ENCODE measurements around the gene CYP3A4.
"Not testable (repeated sequence)": the region's sequence is repeated elsewhere in the genome, so short reads cannot be mapped to it uniquely, and the experiment has no call there.

The CYP3A4 gene

GRCh38 chr7:99792967-99793366 lies 9.0 kb upstream of the CYP3A4 start:
- DNase-seq (ENCODE audit: low spot score), result no peak

- DNase-seq (ENCODE audit: low spot score), result no peak
Observed at GRCh38 chr7:99791667-99792369, 7.8 kb upstream of the CYP3A4 start.

- no peak for DNase-seq (ENCODE audit: low spot score)
Observed at GRCh38 chr7:99791021-99791420, 7.0 kb upstream of the CYP3A4 start.

- DNase-seq (ENCODE audit: low spot score), result no peak
Observed at GRCh38 chr7:99790407-99790806, 6.4 kb upstream of the CYP3A4 start.

- DNase-seq (ENCODE audit: low spot score), result no peak
Observed at GRCh38 chr7:99789441-99790070, 5.6 kb upstream of the CYP3A4 start.

- no peak for DNase-seq (ENCODE audit: low spot score)
Observed at GRCh38 chr7:99788554-99788953, 4.6 kb upstream of the CYP3A4 start.

- no peak for DNase-seq (ENCODE audit: low spot score)
Observed at GRCh38 chr7:99786726-99787335, 2.8 kb upstream of the CYP3A4 start.

- not testable (repeated sequence) for DNase-seq (ENCODE audit: low spot score)
Observed at GRCh38 chr7:99785654-99786053, 1.7 kb upstream of the CYP3A4 start.

GRCh38 chr7:99782012-99782953 lies 1.7 kb downstream of the CYP3A4 start:
- DNase-seq (ENCODE audit: low spot score), result no peak

GRCh38 chr7:99780588-99780987 lies 3.4 kb downstream of the CYP3A4 start:
- no peak for DNase-seq (ENCODE audit: low spot score)

- DNase-seq (ENCODE audit: low spot score), result no peak
Observed at GRCh38 chr7:99779949-99780348, 4.0 kb downstream of the CYP3A4 start.

GRCh38 chr7:99778880-99779279 lies 5.1 kb downstream of the CYP3A4 start:
- DNase-seq (ENCODE audit: low spot score), result no peak

GRCh38 chr7:99773395-99773794 lies 10.6 kb downstream of the CYP3A4 start:
- not testable (repeated sequence) for DNase-seq (ENCODE audit: low spot score)

- DNase-seq (ENCODE audit: low spot score), result no peak
Observed at GRCh38 chr7:99772565-99772964, 11.4 kb downstream of the CYP3A4 start.

- DNase-seq (ENCODE audit: low spot score), result not testable (repeated sequence)
Observed at GRCh38 chr7:99769494-99769893, 14.5 kb downstream of the CYP3A4 start.

- DNase-seq (ENCODE audit: low spot score), result no peak
Observed at GRCh38 chr7:99768471-99768870, 15.5 kb downstream of the CYP3A4 start.

GRCh38 chr7:99767662-99768061 lies 16.3 kb downstream of the CYP3A4 start:
- no peak for DNase-seq (ENCODE audit: low spot score)

- DNase-seq (ENCODE audit: low spot score), result no peak
Observed at GRCh38 chr7:99766484-99767099, 17.4 kb downstream of the CYP3A4 start.

GRCh38 chr7:99764478-99764877 lies 19.5 kb downstream of the CYP3A4 start:
- no peak for DNase-seq (ENCODE audit: low spot score)

GRCh38 chr7:99762680-99763327 lies 21.2 kb downstream of the CYP3A4 start:
- peak; percentile 32 for DNase-seq (ENCODE audit: low spot score)

- no peak for DNase-seq (ENCODE audit: low spot score)
Observed at GRCh38 chr7:99755085-99755484, 28.9 kb downstream of the CYP3A4 start.
